Mesothelial cell of epicardium (in vitro differentiated cells): ENCODE measurements around the gene ANKS1B. TPM values are rescaled to one million over a fixed set of nuclear protein-coding genes. Genes with fewer than 3 reads are reported as not detected.

Experiments
- DNase-seq, 2 experiments: peaks; one replicate each; pipeline ENCODE4 v3.0.0; 2021; ENCODE audit warnings: low spot score in 2 of 2; ENCODE audit not compliant: unreplicated experiment in 2 of 2
- H3K27ac Mint-ChIP-seq: 2 replicates; pipeline ENCODE4 v1.8.0; 2021; ENCODE audit warnings: mixed read lengths
- H3K27me3 Mint-ChIP-seq: 2 replicates; pipeline ENCODE4 v1.8.0; 2021; ENCODE audit warnings: low read depth, mixed read lengths
- H3K36me3 Mint-ChIP-seq: 2 replicates; pipeline ENCODE4 v1.8.0; 2021; ENCODE audit warnings: mixed read lengths
- H3K4me1 Mint-ChIP-seq: 2 replicates; pipeline ENCODE4 v1.8.0; 2021; ENCODE audit warnings: mixed read lengths
- H3K4me3 Mint-ChIP-seq: 2 replicates; pipeline ENCODE4 v1.8.0; 2021; ENCODE audit warnings: mild to moderate bottlenecking, moderate library complexity, mixed read lengths
- H3K9me3 Mint-ChIP-seq: 2 replicates; pipeline ENCODE4 v1.8.0; 2021; ENCODE audit warnings: mixed read lengths
- total RNA-seq: library from RNA; stranded (reverse); gene quantifications from 3 replicates; pipeline ENCODE4 v1.2.1, GENCODE V29; 2021
- TF ChIP-seq, protein P1 (sequence below): fragments of 200-600 bp; sonication (generic); IDR thresholded peaks from one replicate; pipeline ENCODE4 v1.5.0; 2021; ENCODE audit warnings: antibody characterized with exemption; ENCODE audit not compliant: unreplicated experiment

Gene ANKS1B
- total RNA-seq, 1 donor from 2014 or later: 8.8 TPM

DNA sequence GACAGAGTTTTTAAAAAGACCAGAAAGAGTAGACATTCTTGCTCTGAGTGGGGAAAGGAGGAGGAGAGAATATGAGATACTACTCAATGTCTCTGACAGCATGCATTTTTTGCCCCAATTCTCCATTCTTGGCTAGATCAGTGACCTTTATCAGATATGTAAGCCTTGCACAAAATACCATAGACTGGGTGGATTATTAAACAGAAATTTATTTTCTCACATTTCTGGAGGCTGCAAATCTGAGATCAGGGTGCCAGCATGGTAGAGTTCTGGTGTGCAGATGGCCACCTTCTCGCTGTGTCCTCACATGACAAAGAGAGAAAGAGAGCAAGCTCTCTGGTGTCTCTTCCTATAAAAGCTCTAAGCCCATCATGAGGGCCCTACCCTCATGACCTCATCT lies 38.6 kb downstream of the ANKS1B start:
- no peaks in the 10 kb centered on the region for H3K4me1 Mint-ChIP-seq
- H3K36me3 Mint-ChIP-seq: no peaks in the 10 kb centered on the region
- no peak overlapping the region for H3K27ac Mint-ChIP-seq
- peaks cover 7% of the 10 kb centered on the region for H3K9me3 Mint-ChIP-seq
- no peaks in the 10 kb centered on the region for H3K27me3 Mint-ChIP-seq
- DNase-seq: no peak
- H3K4me3 Mint-ChIP-seq: no peak overlapping the region
- TF ChIP-seq, protein P1, sequence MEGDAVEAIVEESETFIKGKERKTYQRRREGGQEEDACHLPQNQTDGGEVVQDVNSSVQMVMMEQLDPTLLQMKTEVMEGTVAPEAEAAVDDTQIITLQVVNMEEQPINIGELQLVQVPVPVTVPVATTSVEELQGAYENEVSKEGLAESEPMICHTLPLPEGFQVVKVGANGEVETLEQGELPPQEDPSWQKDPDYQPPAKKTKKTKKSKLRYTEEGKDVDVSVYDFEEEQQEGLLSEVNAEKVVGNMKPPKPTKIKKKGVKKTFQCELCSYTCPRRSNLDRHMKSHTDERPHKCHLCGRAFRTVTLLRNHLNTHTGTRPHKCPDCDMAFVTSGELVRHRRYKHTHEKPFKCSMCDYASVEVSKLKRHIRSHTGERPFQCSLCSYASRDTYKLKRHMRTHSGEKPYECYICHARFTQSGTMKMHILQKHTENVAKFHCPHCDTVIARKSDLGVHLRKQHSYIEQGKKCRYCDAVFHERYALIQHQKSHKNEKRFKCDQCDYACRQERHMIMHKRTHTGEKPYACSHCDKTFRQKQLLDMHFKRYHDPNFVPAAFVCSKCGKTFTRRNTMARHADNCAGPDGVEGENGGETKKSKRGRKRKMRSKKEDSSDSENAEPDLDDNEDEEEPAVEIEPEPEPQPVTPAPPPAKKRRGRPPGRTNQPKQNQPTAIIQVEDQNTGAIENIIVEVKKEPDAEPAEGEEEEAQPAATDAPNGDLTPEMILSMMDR: no peak

DNA sequence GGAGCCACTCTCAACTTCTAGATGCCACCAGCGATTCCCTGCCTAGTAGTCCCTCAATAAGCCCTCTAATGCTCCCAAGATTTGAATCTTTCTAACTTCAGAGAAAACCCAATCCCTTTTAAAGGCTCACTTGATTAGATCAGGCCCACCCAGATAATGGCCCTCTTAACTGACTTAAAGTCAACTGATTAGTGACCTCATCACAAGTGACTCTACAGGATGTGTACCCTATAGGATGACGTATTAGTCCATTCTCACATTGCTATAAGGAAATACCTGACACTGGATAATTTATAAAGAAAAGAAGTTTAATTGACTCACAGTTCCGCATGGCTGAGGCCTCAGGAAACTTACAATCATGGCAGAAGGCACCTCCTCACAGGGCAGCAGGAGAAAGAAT lies 49.1 kb downstream of the ANKS1B start:
- no peaks in the 10 kb centered on the region for H3K36me3 Mint-ChIP-seq
- H3K27me3 Mint-ChIP-seq: peaks cover 10% of the 10 kb centered on the region

DNA sequence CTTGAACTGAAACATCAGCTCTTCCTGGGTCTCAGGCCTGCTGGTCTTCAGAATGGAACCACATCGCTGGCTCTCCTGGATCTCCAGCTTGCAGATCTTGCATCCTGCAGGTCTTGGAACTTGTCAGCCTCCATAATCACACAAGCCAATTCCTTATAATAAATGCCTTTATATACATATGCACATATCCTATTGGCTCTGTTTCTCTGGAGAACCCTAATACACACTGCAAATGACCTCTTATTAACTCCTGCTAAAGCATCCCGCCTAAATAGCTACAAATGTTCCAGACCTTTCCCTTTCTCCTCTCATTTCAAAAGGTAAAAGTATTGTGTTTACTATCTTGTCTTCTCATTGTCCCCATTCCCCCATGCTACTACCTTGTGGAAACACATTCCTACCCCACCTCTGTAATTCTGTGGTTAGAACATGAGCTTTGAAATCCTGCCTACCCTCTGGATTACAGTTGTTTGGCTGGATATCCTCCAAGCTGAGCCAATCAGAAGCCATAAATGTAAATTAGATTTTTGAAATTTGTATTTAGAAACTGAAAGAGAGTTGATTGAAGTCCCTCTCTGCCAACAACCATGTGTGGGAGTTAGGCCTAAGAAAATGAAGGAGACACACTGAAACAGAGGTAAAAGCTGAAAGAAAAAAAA lies 58.1 kb downstream of the ANKS1B start:
- Mint-ChIP-seq H3K27me3 (no peaks in the 10 kb centered on the region), H3K27ac (no peak overlapping the region), H3K4me3 (no peak overlapping the region), H3K9me3 (peaks cover 3% of the 10 kb centered on the region), H3K4me1 (no peaks in the 10 kb centered on the region), H3K36me3 (no peaks in the 10 kb centered on the region)
- DNase-seq: no peak
- TF ChIP-seq, protein P1: no peak

More for the DNA sequence above, 49.1 kb downstream of the ANKS1B start:
- Mint-ChIP-seq H3K4me3 (no peak overlapping the region), H3K9me3 (no peaks in the 10 kb centered on the region), H3K4me1 (no peaks in the 10 kb centered on the region), H3K27ac (no peak overlapping the region)
- TF ChIP-seq, protein P1: no peak
- no peak for DNase-seq

DNA sequence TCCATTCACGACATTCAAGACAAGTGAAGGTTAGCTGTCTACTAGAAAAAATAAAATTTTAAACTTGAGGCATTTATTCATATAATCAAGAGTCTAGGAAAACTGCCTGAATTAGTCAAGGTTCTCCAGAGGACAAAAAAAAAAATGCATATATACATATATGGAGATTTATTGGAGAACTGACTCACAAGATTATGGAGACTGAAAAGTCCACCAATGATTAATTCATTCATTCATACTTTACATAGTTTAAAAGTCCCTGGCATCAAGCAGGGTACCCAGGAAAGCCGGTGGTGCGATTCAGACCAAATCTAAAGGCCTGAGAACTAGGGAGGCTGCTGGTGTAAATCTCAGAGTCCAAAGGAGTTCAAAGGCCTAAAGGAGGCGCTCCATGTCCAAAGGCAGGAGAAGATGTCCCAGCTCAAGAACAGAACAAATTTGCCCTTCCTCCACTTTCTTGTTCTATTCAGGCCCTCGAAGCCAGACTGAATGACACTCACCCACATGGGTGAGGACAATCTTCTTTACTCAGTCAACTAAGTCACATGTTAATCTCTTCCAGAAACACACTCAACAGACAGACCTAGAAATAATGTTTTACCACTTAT lies 64.3 kb downstream of the ANKS1B start:
- H3K36me3 Mint-ChIP-seq: no peaks in the 10 kb centered on the region
- no peak overlapping the region for H3K27ac Mint-ChIP-seq
- no peaks in the 10 kb centered on the region for H3K4me1 Mint-ChIP-seq
- H3K4me3 Mint-ChIP-seq: no peak overlapping the region
- no peaks in the 10 kb centered on the region for H3K27me3 Mint-ChIP-seq
- DNase-seq: no peak
- TF ChIP-seq, protein P1: no peak
- H3K9me3 Mint-ChIP-seq: no peaks in the 10 kb centered on the region

DNA sequence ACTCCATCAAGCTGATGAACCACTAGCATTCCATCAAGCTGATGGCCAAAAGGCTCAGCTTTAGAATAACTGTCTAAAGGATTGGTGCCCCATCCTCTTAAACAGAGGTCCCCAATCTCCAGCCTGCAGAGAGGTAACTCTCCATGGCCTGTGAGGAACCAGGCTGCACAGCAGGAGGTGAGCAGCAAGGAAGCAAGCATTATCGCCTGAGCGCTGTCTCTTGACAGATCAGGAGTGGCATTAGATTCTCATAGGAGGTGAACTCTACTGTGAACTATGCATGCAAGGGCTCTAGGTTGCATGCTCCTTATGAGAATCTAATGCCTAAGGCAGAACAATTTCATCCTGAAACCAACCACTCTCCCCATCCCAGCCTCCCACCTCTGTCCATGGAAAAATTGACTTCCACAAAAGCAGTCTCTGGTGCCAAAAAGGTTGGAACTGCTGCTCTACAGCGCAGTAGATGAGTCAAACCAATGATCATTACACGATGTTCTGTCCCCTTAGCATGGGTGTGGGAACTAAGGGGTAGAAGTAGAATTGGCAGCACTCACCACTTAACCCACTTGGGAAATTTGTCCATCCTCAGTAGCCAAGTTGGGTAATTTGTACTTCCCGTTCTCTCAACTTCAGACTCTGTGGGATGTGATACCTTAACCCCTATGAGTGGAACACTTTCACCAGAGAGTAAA lies 66.9 kb downstream of the ANKS1B start:
- Mint-ChIP-seq H3K4me3 (no peak overlapping the region), H3K4me1 (peaks cover 4% of the 10 kb centered on the region), H3K9me3 (no peaks in the 10 kb centered on the region), H3K27me3 (no peaks in the 10 kb centered on the region), H3K27ac (no peak overlapping the region), H3K36me3 (no peaks in the 10 kb centered on the region)
- TF ChIP-seq, protein P1: no peak
- DNase-seq: no peak
